SK-N-SH (cell line): ENCODE results near the gene UBE2E3. TPM values are rescaled to one million over a fixed set of nuclear protein-coding genes. Genes with fewer than 3 reads are reported as not detected.

Source experiments
- CTCF ChIA-PET: fragments of 300-600, 350-600 bp; formaldehyde crosslinking; extraction: SDS; loops from one replicate; lab custom pipeline; 2021; lab: Yijun Ruan, JAX
- POLR2A ChIA-PET: fragments of 350-600 bp; sonication (Branson Sonifier 250); formaldehyde crosslinking; extraction: SDS; loops from one replicate; lab custom pipeline; 2020; ENCODE audit warnings: antibody characterized with exemption, inconsistent platforms; lab: Yijun Ruan, JAX
- DNase-seq: peaks from one replicate; pipeline ENCODE4 v3.0.0; 2012
- H2AFZ ChIP-seq: fragments of 200-600 bp; sonication (generic); 2 replicates; pipeline ENCODE4 v1.8.1; 2016; ENCODE audit warnings: antibody characterized with exemption, mild to moderate bottlenecking, low read depth
- H3F3A ChIP-seq: fragments of 200-600 bp; sonication (generic); replicated peaks from 2 replicates; pipeline ENCODE3; 2016; ENCODE audit warnings: antibody characterized with exemption, mild to moderate bottlenecking; ENCODE audit not compliant: insufficient read depth
- H3K27ac ChIP-seq, 2 experiments: fragments of 200-500 bp in 1 of 2; fragments of 200-600 bp in 1 of 2; sonication (Bioruptor generic) in 1 of 2; sonication (generic), shearing (Covaris generic) in 1 of 2; 2 replicates each; pipeline versions ENCODE4 v1.5.1 to v1.6.1; 2014 to 2016; ENCODE audit warnings: low read depth in 2 of 2, inconsistent platforms in 1 of 2, low read length in 1 of 2, mild to moderate bottlenecking in 1 of 2, mixed read lengths in 1 of 2
- H3K27me3 ChIP-seq: fragments of 200-600 bp; sonication (generic), shearing (Covaris generic); 2 replicates; pipeline ENCODE4 v1.6.1; 2016; ENCODE audit warnings: mixed run types; ENCODE audit not compliant: insufficient read depth
- H3K36me3 ChIP-seq, 2 experiments: fragments of 200-500 bp in 1 of 2; fragments of 200-600 bp in 1 of 2; sonication (Bioruptor generic) in 1 of 2; sonication (generic) in 1 of 2; replicated peaks in 1 of 2; 2 replicates each; pipeline versions ENCODE3 to v1.5.1; 2014 to 2016; ENCODE audit warnings: low read length in 1 of 2, mild to moderate bottlenecking in 1 of 2; ENCODE audit not compliant: insufficient read depth in 2 of 2, control insufficient read depth in 1 of 2
- H3K4me1 ChIP-seq, 2 experiments: fragments of 200-500 bp in 1 of 2; fragments of 200-600 bp in 1 of 2; sonication (Bioruptor generic) in 1 of 2; sonication (generic), shearing (Covaris generic) in 1 of 2; 2 replicates each; pipeline versions ENCODE4 v1.5.1 to v1.6.1; 2014 to 2016; ENCODE audit warnings: low read depth in 1 of 2, low read length in 1 of 2, mixed run types in 1 of 2; ENCODE audit not compliant: insufficient read depth in 2 of 2, control insufficient read depth in 1 of 2
- H3K4me2 ChIP-seq: fragments of 200-600 bp; sonication (generic), shearing (Covaris generic); 2 replicates; pipeline ENCODE4 v1.6.1; 2017; ENCODE audit warnings: mixed run types
- H3K4me3 ChIP-seq, 2 experiments: fragments of 200-500 bp in 1 of 2; fragments of 200-600 bp in 1 of 2; sonication (Bioruptor generic) in 1 of 2; sonication (generic), shearing (Covaris generic) in 1 of 2; 2 replicates each; pipeline versions ENCODE4 v1.5.1 to v1.8.1; 2014 to 2016; ENCODE audit warnings: low read depth in 2 of 2, inconsistent platforms in 1 of 2, low read length in 1 of 2, mild to moderate bottlenecking in 1 of 2, mixed read lengths in 1 of 2, moderate library complexity in 1 of 2
- H3K79me2 ChIP-seq: fragments of 200-600 bp; sonication (generic); 2 replicates; pipeline ENCODE4 v1.8.1; 2017; ENCODE audit warnings: mild to moderate bottlenecking; ENCODE audit not compliant: insufficient read depth
- H3K9ac ChIP-seq: fragments of 200-600 bp; sonication (generic); 2 replicates; pipeline ENCODE4 v1.6.1; 2017; ENCODE audit warnings: mixed run types
- H3K9me2 ChIP-seq: fragments of 200-600 bp; sonication (generic); 2 replicates; pipeline ENCODE4 v1.6.1; 2017; ENCODE audit warnings: mixed run types
- H3K9me3 ChIP-seq: fragments of 200-600 bp; sonication (generic); 2 replicates; pipeline ENCODE4 v1.6.1; 2017; ENCODE audit warnings: mixed run types, mild to moderate bottlenecking, moderate library complexity
- H4K20me1 ChIP-seq: fragments of 200-600 bp; sonication (generic); 2 replicates; pipeline ENCODE4 v1.6.1; 2017; ENCODE audit warnings: mild to moderate bottlenecking, mixed run types; ENCODE audit not compliant: insufficient read depth
- CTCF ChIP-seq: fragments of 200-600 bp; sonication (generic); IDR thresholded peaks from 2 replicates; pipeline ENCODE4 v1.6.1; 2017; ENCODE audit warnings: antibody characterized with exemption, mild to moderate bottlenecking, moderate library complexity
- FOSL2 ChIP-seq: IDR thresholded peaks from 2 replicates; pipeline ENCODE4 v1.4.0; 2012; ENCODE audit warnings: low read depth, mild to moderate bottlenecking, moderate library complexity, borderline replicate concordance
- FOXM1 ChIP-seq: IDR thresholded peaks from 2 replicates; pipeline ENCODE4 v1.4.0; 2012; ENCODE audit warnings: low read depth, mild to moderate bottlenecking
- GATA2 ChIP-seq: sonication (generic); formaldehyde crosslinking; IDR thresholded peaks from 2 replicates; pipeline ENCODE4 v1.5.0; 2020; ENCODE audit warnings: mild to moderate bottlenecking, missing genetic modification reagents
- JUND ChIP-seq: IDR thresholded peaks from 2 replicates; pipeline ENCODE4 v1.4.0; 2012
- PBX3 ChIP-seq: IDR thresholded peaks from 2 replicates; pipeline ENCODE4; 2012
- REST ChIP-seq: IDR thresholded peaks from 2 replicates; pipeline ENCODE4 v1.6.1; 2012; ENCODE audit warnings: mild to moderate bottlenecking, low read depth, low read length, moderate library complexity
- RFX5 ChIP-seq: IDR thresholded peaks from 2 replicates; pipeline ENCODE4 v1.6.1; 2012; ENCODE audit warnings: mild to moderate bottlenecking, improper control_type of control experiment, low read length
- SMC3 ChIP-seq: IDR thresholded peaks from 2 replicates; pipeline ENCODE4 v1.6.1; 2012; ENCODE audit warnings: low read depth, low read length, improper control_type of control experiment
- TAF1 ChIP-seq: IDR thresholded peaks from 2 replicates; pipeline ENCODE4 v1.6.1; 2012; ENCODE audit warnings: low read depth, mild to moderate bottlenecking, low read length, moderate library complexity, borderline replicate concordance
- USF1 ChIP-seq: IDR thresholded peaks from 2 replicates; pipeline ENCODE4 v1.4.0; 2012; ENCODE audit warnings: low read depth, borderline replicate concordance
- USF2 ChIP-seq: fragments of 150-350 bp; IDR thresholded peaks from 2 replicates; pipeline ENCODE4 v1.6.1; 2017; ENCODE audit warnings: antibody characterized with exemption, low read length, low read depth, borderline replicate concordance
- WGBS: methylation state at CpG from one replicate; pipeline ENCODE4 v1.1.6; 2017; ENCODE audit warnings: low lambda C conversion rate; 5-methylcytosine and 5-hydroxymethylcytosine counted together
- polyA plus RNA-seq, 3 experiments: library from polyadenylated mRNA; depleted of rRNA; stranded (reverse); fragments of >200 nt; gene quantifications; 2 replicates each; pipeline ENCODE4 v1.2.3, GENCODE V29; 2012

The UBE2E3 gene
- polyA plus RNA-seq, 1 of the 3 experiments (the other 2 are of a cell fraction), result 62.9 TPM

GRCh38 chr2:180955101-180955500, 25.3 kb upstream of the UBE2E3 start (continued):
- TF ChIP-seq USF1, result no peak
- no peak for TF ChIP-seq FOXM1
- no peak for TF ChIP-seq GATA2
- no peak for TF ChIP-seq PBX3
- TF ChIP-seq RFX5, result no peak
- no peak for TF ChIP-seq SMC3

- H3K36me3 ChIP-seq, result no peaks in the 10 kb centered on the region
- no peak overlapping the region for H3K27ac ChIP-seq
- H3K4me2 ChIP-seq, result no peak overlapping the region
- no peak for TF ChIP-seq CTCF
- TF ChIP-seq FOSL2, result no peak
- no peak for TF ChIP-seq TAF1
- TF ChIP-seq REST, result no peak
- no peak for TF ChIP-seq FOXM1
- TF ChIP-seq USF2, result no peak
- no peak for TF ChIP-seq JUND
- H3K4me1 ChIP-seq, result no peaks in the 10 kb centered on the region
- H3K9ac ChIP-seq, result no peak overlapping the region
- no peak for DNase-seq
- no peaks in the 10 kb centered on the region for H3K9me2 ChIP-seq
- H3K4me3 ChIP-seq, result no peak overlapping the region
- ChIA-PET POLR2A (no interaction called here), CTCF (no interaction called here)
- 64% methylated on average over 1 of the region's 1 CpG for WGBS
- H3K79me2 ChIP-seq, result no peaks in the 10 kb centered on the region
- no peak overlapping the region for H2AFZ ChIP-seq
- no peaks in the 10 kb centered on the region for H3F3A ChIP-seq
- H3K9me3 ChIP-seq, result no peaks in the 10 kb centered on the region
- H4K20me1 ChIP-seq, result no peaks in the 10 kb centered on the region
- H3K27me3 ChIP-seq, result no peaks in the 10 kb centered on the region
These were observed 20.6 kb upstream of the UBE2E3 start for GRCh38 chr2:180959787-180960186.
